PC-3 (cell line): ENCODE data around the gene EPS8L2. TPM values are rescaled to one million over a fixed set of nuclear protein-coding genes. Genes with fewer than 3 reads are reported as not detected.

ENCODE experiments used
- ATAC-seq: fragments of 200-7000 bp; cut with Tn5 transposase; 2 replicates; pipeline ENCODE4 v1.9.1; 2020; ENCODE audit warnings: mild to moderate bottlenecking, moderate library complexity
- BruUV-seq: library from RNA; stranded (reverse); fragments of 400-500 nt; replicated peaks from 2 replicates; lab custom pipeline; 2021; lab: Mats Ljungman, UMichigan
- CTCF ChIA-PET: fragments of 300-600 bp; sonication (Branson Sonifier 250); formaldehyde crosslinking; loops from one replicate; lab custom pipeline; 2022; ENCODE audit warnings: antibody characterized with exemption; lab: Charles Lee
- POLR2A ChIA-PET: fragments of 300-600 bp; sonication (Branson Sonifier 250); formaldehyde crosslinking; loops from one replicate; lab custom pipeline; 2022; ENCODE audit warnings: antibody characterized with exemption; ENCODE audit not compliant: unreplicated experiment; lab: Charles Lee
- DNase-seq: peaks from one replicate; pipeline ENCODE4 v3.0.0-alpha.2; 2015
- H2AFZ ChIP-seq: fragments of 300-600 bp; sonication (generic); 2 replicates; pipeline ENCODE4 v1.6.0; 2016; ENCODE audit warnings: antibody characterized with exemption, low read length
- H3F3A ChIP-seq: fragments of 300-600 bp; sonication (generic); one replicate; pipeline ENCODE4 v1.6.0; 2017; ENCODE audit warnings: antibody characterized with exemption, low read length, control low read depth, mild to moderate bottlenecking; ENCODE audit not compliant: unreplicated experiment
- H3K27ac ChIP-seq: fragments of 300-600 bp; sonication (generic); 2 replicates; pipeline ENCODE4 v1.5.1; 2016; ENCODE audit warnings: mild to moderate bottlenecking, low read length
- H3K27me3 ChIP-seq: fragments of 300-600 bp; sonication (generic); 2 replicates; pipeline ENCODE4 v1.6.1; 2016; ENCODE audit warnings: low read length, mixed read lengths
- H3K36me3 ChIP-seq: fragments of 300-600 bp; sonication (generic); 2 replicates; pipeline ENCODE4 v1.6.1; 2016; ENCODE audit warnings: low read depth, mixed run types, low read length, mixed read lengths
- H3K4me1 ChIP-seq: fragments of 300-600 bp; sonication (generic); 2 replicates; pipeline ENCODE4 v1.5.1; 2016; ENCODE audit warnings: low read length; ENCODE audit not compliant: insufficient read depth
- H3K4me2 ChIP-seq: fragments of 300-600 bp; sonication (generic); 2 replicates; pipeline ENCODE4 v1.6.0; 2016; ENCODE audit warnings: low read length
- H3K4me3 ChIP-seq: fragments of 300-600 bp; sonication (generic); 2 replicates; pipeline ENCODE4 v1.5.1; 2016; ENCODE audit warnings: mild to moderate bottlenecking, low read length, mixed read lengths
- H3K79me2 ChIP-seq: fragments of 300-600 bp; sonication (generic); 2 replicates; pipeline ENCODE4 v1.6.1; 2017; ENCODE audit warnings: low read length, mixed read lengths
- H3K9ac ChIP-seq: fragments of 300-600 bp; sonication (generic); 2 replicates; pipeline ENCODE4 v1.6.0; 2016; ENCODE audit warnings: mild to moderate bottlenecking, low read length
- H3K9me2 ChIP-seq: fragments of 300-600 bp; sonication (generic); replicated peaks from 2 replicates; pipeline ENCODE4 v1.6.1; 2016; ENCODE audit warnings: mixed run types, low read length, mixed read lengths
- H3K9me3 ChIP-seq: fragments of 300-600 bp; sonication (generic); 2 replicates; pipeline ENCODE4 v1.6.1; 2016; ENCODE audit warnings: low read length, mixed read lengths
- H4K20me1 ChIP-seq: fragments of 300-600 bp; sonication (generic); 2 replicates; pipeline ENCODE4 v1.6.1; 2016; ENCODE audit warnings: low read length, mixed read lengths
- EZH2 ChIP-seq: fragments of 300-600 bp; sonication (generic); IDR thresholded peaks from one replicate; pipeline ENCODE4 v1.6.1; 2017; ENCODE audit warnings: antibody characterized with exemption, mild to moderate bottlenecking, low read length; ENCODE audit not compliant: unreplicated experiment
- EZH2phosphoT487 ChIP-seq: fragments of 300-600 bp; sonication (generic); IDR thresholded peaks from 2 replicates; pipeline ENCODE4 v1.6.1; 2018; ENCODE audit warnings: mild to moderate bottlenecking, antibody characterized with exemption, low read length, borderline replicate concordance
- intact Hi-C: fragments of 100-400 bp; cut with micrococcal nuclease; formaldehyde crosslinking; loops from 2 replicates; pipeline ENCODE4 v1.9.0; 2023
- total RNA-seq: library from RNA; depleted of rRNA; stranded (reverse); fragments of >200 nt; gene quantifications from 2 replicates; pipeline ENCODE4 v1.2.3, GENCODE V29; 2014
- TF ChIP-seq, protein P1 (sequence below): fragments of 300-600 bp; sonication (generic); conservative IDR thresholded peaks from 2 replicates; pipeline ENCODE4 v1.5.1; 2017; ENCODE audit warnings: antibody characterized with exemption, low read depth, mild to moderate bottlenecking, low read length

EPS8L2 gene
- total RNA-seq, 1 experiment from 2014 or later, result 127 TPM

DNA sequence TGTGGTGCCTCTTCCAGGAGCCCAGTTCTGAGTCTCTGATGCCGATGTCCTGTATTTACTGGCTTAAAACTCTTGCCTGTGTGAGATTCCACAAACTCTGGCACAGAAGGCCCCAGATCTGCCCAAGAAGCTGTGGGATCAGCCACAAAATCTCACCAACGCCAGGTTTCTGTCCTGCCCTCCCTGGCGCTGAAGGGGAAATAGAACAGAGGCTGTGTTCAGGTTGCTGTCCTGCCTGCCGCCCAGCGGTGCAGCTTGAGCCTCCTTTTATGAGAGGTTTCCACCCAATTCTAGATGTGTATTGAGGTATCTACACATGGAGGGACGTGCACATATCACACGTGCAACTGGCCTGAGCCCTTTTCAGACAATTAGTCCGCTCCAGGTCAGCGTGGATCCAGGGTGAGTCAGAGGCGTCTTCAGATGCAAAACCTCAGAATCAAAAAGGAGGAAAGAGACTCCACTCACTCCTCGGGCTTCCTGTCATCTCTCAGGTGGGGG lies 8.2 kb upstream of the EPS8L2 start:
- BruUV-seq, result no TSS peak
- no peaks in the 10 kb centered on the region for H4K20me1 ChIP-seq
- H3K36me3 ChIP-seq, result no peaks in the 10 kb centered on the region; the same call in 1 of the 2 replicates
- H3K27me3 ChIP-seq, result no peaks in the 10 kb centered on the region
- H2AFZ ChIP-seq, result no peak overlapping the region
- no peak for ATAC-seq
- peak overlapping the region; percentile 7; the same call in 1 of the 2 replicates for H3K9ac ChIP-seq
- peaks cover 41% of the 10 kb centered on the region for H3K4me1 ChIP-seq
- no peaks in the 10 kb centered on the region for H3F3A ChIP-seq
- TF ChIP-seq, protein P1, sequence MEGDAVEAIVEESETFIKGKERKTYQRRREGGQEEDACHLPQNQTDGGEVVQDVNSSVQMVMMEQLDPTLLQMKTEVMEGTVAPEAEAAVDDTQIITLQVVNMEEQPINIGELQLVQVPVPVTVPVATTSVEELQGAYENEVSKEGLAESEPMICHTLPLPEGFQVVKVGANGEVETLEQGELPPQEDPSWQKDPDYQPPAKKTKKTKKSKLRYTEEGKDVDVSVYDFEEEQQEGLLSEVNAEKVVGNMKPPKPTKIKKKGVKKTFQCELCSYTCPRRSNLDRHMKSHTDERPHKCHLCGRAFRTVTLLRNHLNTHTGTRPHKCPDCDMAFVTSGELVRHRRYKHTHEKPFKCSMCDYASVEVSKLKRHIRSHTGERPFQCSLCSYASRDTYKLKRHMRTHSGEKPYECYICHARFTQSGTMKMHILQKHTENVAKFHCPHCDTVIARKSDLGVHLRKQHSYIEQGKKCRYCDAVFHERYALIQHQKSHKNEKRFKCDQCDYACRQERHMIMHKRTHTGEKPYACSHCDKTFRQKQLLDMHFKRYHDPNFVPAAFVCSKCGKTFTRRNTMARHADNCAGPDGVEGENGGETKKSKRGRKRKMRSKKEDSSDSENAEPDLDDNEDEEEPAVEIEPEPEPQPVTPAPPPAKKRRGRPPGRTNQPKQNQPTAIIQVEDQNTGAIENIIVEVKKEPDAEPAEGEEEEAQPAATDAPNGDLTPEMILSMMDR, result no peak
- no peak for TF ChIP-seq EZH2
- TF ChIP-seq EZH2phosphoT487, result no peak
- H3K9me3 ChIP-seq, result no peaks in the 10 kb centered on the region
- 0 out of 2 replicates have a peak overlapping the region, but pooled peaks have one; percentile 4 for H3K4me3 ChIP-seq
- DNase-seq, result peak; percentile 48
- no peaks in the 10 kb centered on the region for H3K9me2 ChIP-seq
- POLR2A ChIA-PET, result no interaction called here
- H3K4me2 ChIP-seq, result peak overlapping the region; percentile 83
- peak overlapping the region; percentile 39 for H3K27ac ChIP-seq
- intact Hi-C loops, result no loop called here
- CTCF ChIA-PET, result no interaction called here
- peaks cover 50% of the 10 kb centered on the region for H3K79me2 ChIP-seq

DNA sequence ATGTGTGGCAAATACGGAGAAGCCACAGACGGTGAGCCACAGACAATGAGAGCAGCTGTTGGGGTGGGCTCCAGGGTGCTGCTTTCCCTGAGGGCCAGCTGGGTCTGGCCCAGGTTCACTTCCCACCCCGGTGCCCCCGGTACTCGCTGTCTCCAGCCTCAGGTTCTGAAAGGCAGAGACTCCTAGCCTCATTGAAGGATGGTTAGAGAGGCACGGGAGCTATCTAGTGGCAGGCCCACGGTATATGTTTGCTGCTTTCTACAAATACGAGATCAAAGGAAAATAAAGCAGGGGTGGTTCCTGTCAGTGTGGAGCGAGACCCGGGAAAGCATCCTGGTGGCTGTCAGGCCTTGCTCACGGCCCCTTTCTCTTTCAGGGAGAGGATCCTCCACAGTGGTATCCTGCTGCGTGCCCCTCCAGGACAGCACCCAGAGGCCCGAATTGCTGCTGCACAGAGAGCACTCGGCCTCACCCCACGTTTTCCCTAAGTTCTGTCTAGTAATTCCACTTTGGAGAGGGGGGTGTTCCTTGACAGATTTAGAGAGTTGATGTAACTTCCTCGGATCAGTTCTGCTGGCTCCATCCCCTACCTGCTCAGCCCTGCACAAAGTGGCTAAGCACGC lies 7.4 kb upstream of the EPS8L2 start:
- Histone ChIP-seq H3K4me2 (0 out of 2 replicates have a peak overlapping the region, but pooled peaks have one; percentile 83), H4K20me1 (no peaks in the 10 kb centered on the region), H2AFZ (no peak overlapping the region), H3K27me3 (no peaks in the 10 kb centered on the region), H3K9ac (no peak overlapping the region), H3K27ac (no peak overlapping the region), H3K9me2 (no peaks in the 10 kb centered on the region), H3K4me3 (no peak overlapping the region), H3K4me1 (peaks cover 37% of the 10 kb centered on the region), H3K36me3 (no peaks in the 10 kb centered on the region; the same call in 1 of the 2 replicates), H3F3A (no peaks in the 10 kb centered on the region), H3K9me3 (no peaks in the 10 kb centered on the region), H3K79me2 (peaks cover 43% of the 10 kb centered on the region)
- DNase-seq (no peak), ATAC-seq (no peak)
- intact Hi-C loops, result no loop called here
- no TSS peak for BruUV-seq
- TF ChIP-seq EZH2phosphoT487, result no peak
- TF ChIP-seq EZH2, result no peak
- TF ChIP-seq, protein P1, result no peak
- POLR2A ChIA-PET, result no interaction called here
- CTCF ChIA-PET, result no interaction called here

DNA sequence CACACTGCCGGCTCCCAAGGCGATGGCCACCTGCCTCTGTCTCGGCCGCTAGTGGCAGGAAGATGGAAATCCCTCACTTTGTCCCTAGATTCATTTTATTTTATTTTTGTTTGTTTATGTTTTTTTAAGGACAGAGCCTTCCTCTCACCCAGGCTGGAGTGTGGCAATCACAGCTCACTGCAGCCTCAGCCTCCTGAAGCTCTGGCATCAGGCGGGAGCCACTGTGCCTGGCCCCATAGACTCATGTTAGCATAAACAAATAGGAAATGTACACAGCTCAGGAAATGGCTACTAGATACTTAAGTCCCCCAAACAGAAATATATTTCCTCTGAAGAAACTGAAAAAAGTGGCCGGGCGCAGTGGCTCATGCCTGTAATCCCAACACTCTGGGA lies 6.9 kb upstream of the EPS8L2 start:
- Histone ChIP-seq H4K20me1 (no peaks in the 10 kb centered on the region), H3K27ac (no peak overlapping the region), H3K4me2 (no peak overlapping the region), H3F3A (no peaks in the 10 kb centered on the region), H2AFZ (no peak overlapping the region), H3K4me3 (no peak overlapping the region), H3K27me3 (no peaks in the 10 kb centered on the region), H3K36me3 (no peaks in the 10 kb centered on the region; the same call in 1 of the 2 replicates), H3K9me2 (no peaks in the 10 kb centered on the region), H3K4me1 (peaks cover 32% of the 10 kb centered on the region), H3K9ac (no peak overlapping the region), H3K9me3 (no peaks in the 10 kb centered on the region), H3K79me2 (peaks cover 38% of the 10 kb centered on the region)
- ChIA-PET CTCF (no interaction called here), POLR2A (no interaction called here)
- intact Hi-C loops, result no loop called here
- TF ChIP-seq, protein P1, result no peak
- TF ChIP-seq EZH2phosphoT487 (no peak), EZH2 (no peak)
- no peak for ATAC-seq
- no peak for DNase-seq
- no TSS peak for BruUV-seq
